ENCODE measurements around the gene FOXN1.

The FOXN1 gene

GRCh38 chr17:28477928-28478327, 28.2 kb upstream of the FOXN1 start:
- Histone ChIP-seq H3K4me1 (ENCODE audit: insufficient read depth, poor library complexity, severe bottlenecking) (no peaks in the 10 kb centered on the region), H3K27me3 (ENCODE audit: insufficient read depth, poor library complexity, severe bottlenecking) (no peaks in the 10 kb centered on the region), H3K27ac (ENCODE audit: poor library complexity, severe bottlenecking) (no peak overlapping the region), H3K9me3 (ENCODE audit: severe bottlenecking) (no peaks in the 10 kb centered on the region), H3K36me3 (ENCODE audit: low read depth) (no peaks in the 10 kb centered on the region), H3K4me3 (ENCODE audit: severe bottlenecking) (no peak overlapping the region)
- no peak for TF ChIP-seq CTCF (IDR thresholded peaks at IDR 0.05; ENCODE audit: poor library complexity, severe bottlenecking)
- ATAC-seq (ENCODE audit: low read depth) (no peak), DNase-seq (ENCODE audit: low spot score) (no peak)

- ATAC-seq (ENCODE audit: low read depth) (no peak), DNase-seq (ENCODE audit: low spot score) (no peak)
- H3K9me3 ChIP-seq (ENCODE audit: severe bottlenecking) = no peaks in the 10 kb centered on the region
- H3K36me3 ChIP-seq (ENCODE audit: low read depth) = no peaks in the 10 kb centered on the region
- H3K27ac ChIP-seq (ENCODE audit: poor library complexity, severe bottlenecking) = no peak overlapping the region
- H3K27me3 ChIP-seq (ENCODE audit: insufficient read depth, poor library complexity, severe bottlenecking) = no peaks in the 10 kb centered on the region
- no peak for TF ChIP-seq CTCF (IDR thresholded peaks at IDR 0.05; ENCODE audit: poor library complexity, severe bottlenecking)
- no peaks in the 10 kb centered on the region for H3K4me1 ChIP-seq (ENCODE audit: insufficient read depth, poor library complexity, severe bottlenecking)
- no peak overlapping the region for H3K4me3 ChIP-seq (ENCODE audit: severe bottlenecking)
These were observed 27.2 kb upstream of the FOXN1 start for GRCh38 chr17:28478712-28479615.

- H3K4me1 ChIP-seq (ENCODE audit: insufficient read depth, poor library complexity, severe bottlenecking) = no peaks in the 10 kb centered on the region
- H3K9me3 ChIP-seq (ENCODE audit: severe bottlenecking) = no peaks in the 10 kb centered on the region
- no peak overlapping the region for H3K27ac ChIP-seq (ENCODE audit: poor library complexity, severe bottlenecking)
- DNase-seq (ENCODE audit: low spot score) = no peak
- TF ChIP-seq CTCF (IDR thresholded peaks at IDR 0.05; ENCODE audit: poor library complexity, severe bottlenecking) = no peak
- H3K27me3 ChIP-seq (ENCODE audit: insufficient read depth, poor library complexity, severe bottlenecking) = no peaks in the 10 kb centered on the region
- no peak overlapping the region for H3K4me3 ChIP-seq (ENCODE audit: severe bottlenecking)
- H3K36me3 ChIP-seq (ENCODE audit: low read depth) = no peaks in the 10 kb centered on the region
- no peak for ATAC-seq (ENCODE audit: low read depth)
These were observed 25.9 kb upstream of the FOXN1 start for GRCh38 chr17:28480278-28480677.

- ATAC-seq (ENCODE audit: low read depth) (no peak), DNase-seq (ENCODE audit: low spot score) (no peak)
- H3K27ac ChIP-seq (ENCODE audit: poor library complexity, severe bottlenecking) = no peak overlapping the region
- H3K4me3 ChIP-seq (ENCODE audit: severe bottlenecking) = no peak overlapping the region
- TF ChIP-seq CTCF (IDR thresholded peaks at IDR 0.05; ENCODE audit: poor library complexity, severe bottlenecking) = no peak
- H3K9me3 ChIP-seq (ENCODE audit: severe bottlenecking) = no peaks in the 10 kb centered on the region
- no peaks in the 10 kb centered on the region for H3K36me3 ChIP-seq (ENCODE audit: low read depth)
- H3K27me3 ChIP-seq (ENCODE audit: insufficient read depth, poor library complexity, severe bottlenecking) = no peaks in the 10 kb centered on the region
- H3K4me1 ChIP-seq (ENCODE audit: insufficient read depth, poor library complexity, severe bottlenecking) = no peaks in the 10 kb centered on the region
These were observed 25.2 kb upstream of the FOXN1 start for GRCh38 chr17:28480799-28481571.

Measured in RWPE2 (cell line).